Stimulated activated CD4-positive, alpha-beta T cell treated with anti-CD3 and anti-CD28 coated beads, Interleukin-2, amount 100 ng/mL, for 4 hours (primary cell): ENCODE results near the gene DISC1.
"Not testable (repeated sequence)": the region's sequence is repeated elsewhere in the genome, so short reads cannot be mapped to it uniquely, and the experiment has no call there.

Source experiments
- DNase-seq: peaks from one replicate; pipeline ENCODE4 v3.0.0-alpha.2; 2020; ENCODE audit warnings: low read depth

The DISC1 gene

DNA sequence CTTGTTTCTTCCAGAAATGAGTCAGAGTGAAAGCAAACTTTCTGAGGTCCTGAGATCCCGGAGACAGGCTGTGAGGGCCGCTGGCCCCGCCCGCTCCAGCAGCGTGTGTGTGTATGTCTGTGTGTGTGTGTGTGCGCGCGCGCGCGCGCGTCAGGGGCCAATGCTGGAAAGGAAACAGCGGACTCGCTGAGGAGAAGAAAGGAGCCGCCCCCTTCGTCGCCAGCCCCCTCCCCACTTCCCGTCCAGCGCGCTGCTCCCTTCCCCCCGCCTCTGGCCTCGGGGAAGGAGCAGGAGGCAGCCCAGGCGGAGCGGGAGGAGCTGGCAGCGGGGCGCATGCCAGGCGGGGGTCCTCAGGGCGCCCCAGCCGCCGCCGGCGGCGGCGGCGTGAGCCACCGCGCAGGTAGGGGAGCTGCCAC, at the start of gene DISC1:
TSS of gene DISC1 (plus strand) at position 256 of the 416 bp plus-strand sequence. CDS start at position 334, 78 bp downstream.
- DNase-seq, result peak; percentile 46

DNA sequence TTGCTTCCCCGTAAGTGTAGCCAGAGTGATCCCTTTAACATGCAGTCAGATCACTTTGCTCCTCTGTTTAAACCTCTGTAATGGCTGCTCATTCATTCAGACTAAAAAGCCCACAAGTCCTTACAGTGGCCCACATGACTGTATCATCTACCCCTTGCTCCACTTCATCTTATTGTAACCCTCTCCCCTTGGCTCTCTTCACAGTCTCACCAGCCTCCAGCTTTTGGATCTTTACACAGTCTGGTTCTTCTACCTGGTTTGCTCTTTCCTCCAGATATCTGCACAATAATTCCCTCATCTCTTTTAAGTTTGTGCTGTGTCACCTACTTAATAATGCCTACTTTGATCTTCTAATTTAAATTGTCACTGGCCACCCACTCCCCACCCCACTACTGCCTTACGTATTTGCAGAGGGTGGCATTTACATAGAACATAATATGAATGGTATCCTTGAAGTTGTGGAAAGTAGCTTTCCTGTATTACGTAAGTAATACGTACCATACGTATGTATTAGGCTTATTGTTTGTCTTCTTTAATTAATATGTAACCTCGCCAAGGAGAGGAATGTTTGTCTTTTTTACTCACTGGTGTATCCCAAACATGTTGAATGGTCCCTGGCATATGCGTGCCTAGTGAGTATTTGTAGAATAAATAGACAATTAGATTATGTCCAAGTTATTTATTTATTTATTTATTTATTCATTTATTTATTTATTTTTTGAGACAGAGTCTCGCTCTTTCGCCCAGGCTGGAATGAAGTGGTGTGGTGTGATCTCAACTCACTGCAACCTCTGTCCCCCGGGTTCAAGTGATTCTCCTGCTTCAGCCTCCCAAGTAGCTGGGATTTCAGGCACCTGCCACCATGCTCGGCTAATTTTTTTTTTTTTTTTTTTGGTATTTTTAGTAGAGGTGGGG, 49.5 kb upstream of the DISC1 start:
- no peak for DNase-seq

DNA sequence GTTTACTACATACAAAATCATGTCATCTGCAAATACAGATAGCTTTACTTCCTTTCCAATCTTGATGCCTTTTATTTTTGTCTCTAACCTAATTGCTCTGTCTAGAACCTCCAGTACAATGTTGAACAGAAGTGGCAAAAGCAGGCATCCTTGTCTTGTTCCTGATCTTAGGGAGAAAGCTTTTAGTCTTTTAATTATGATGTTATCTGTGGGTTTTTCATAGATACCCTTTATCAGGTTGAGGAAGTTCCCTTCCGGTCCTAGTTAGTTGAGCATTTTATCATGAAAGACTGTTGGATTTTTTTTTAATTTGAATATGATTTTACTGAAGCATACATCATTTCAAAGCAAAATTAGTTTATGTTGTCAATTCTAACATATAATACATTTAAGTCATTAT, 45.7 kb upstream of the DISC1 start:
- DNase-seq, result no peak

DNA sequence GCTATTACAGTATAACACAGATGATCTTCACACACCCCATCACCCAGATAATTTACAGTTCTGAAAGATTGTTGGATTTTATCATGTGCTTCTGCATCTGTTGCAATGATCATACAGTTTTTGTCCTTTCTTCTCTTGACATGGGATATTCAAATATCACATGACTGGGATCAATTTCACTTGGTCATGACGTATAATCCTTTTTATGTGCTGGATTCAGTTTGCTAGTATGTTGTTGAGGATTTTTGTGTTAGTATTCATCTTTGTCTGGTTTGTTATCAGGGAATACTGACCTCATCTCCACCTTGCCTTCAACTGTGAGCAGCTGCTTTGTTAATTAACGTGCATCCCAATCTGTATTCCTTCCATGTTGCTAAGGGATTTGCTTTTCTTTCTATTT, 44.7 kb upstream of the DISC1 start:
- DNase-seq, result no peak

DNA sequence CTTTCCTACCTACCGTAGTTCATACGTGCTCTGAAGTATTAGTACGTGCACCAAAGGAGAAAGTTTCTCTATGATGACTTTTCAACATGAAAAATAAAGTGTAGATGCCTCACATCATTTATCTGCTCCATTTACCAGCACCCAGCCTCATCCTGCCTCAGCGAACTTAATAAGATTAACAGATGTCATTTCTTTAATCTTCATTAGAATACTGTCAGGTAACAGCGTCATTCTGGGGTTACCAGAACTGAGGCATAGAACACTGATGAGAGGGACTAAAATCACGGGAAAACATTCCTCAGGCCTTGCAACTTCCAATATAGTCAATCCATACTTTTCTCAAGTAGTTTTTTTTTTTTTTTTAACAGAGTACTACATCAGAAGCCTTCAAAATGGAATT, 43.2 kb upstream of the DISC1 start:
- no peak for DNase-seq

DNA sequence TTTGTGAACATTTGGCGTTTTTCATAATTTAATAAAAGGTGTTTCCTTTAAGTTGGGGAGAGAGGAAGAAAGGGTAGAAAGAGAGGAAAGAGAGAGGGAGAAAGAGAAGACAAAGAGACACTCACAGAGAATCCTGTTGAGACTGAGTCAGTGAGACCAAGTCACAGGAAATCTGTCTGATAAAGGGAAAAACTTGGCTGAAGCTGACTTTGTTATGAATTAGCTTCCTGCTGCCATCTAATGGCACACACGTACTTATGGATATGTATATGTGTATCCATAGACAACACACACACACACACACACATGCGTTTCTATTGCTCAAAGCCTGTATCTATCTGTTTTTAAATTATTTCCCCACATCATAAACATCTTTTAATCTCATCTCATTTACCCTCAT, 42.5 kb upstream of the DISC1 start:
- DNase-seq, result no peak

DNA sequence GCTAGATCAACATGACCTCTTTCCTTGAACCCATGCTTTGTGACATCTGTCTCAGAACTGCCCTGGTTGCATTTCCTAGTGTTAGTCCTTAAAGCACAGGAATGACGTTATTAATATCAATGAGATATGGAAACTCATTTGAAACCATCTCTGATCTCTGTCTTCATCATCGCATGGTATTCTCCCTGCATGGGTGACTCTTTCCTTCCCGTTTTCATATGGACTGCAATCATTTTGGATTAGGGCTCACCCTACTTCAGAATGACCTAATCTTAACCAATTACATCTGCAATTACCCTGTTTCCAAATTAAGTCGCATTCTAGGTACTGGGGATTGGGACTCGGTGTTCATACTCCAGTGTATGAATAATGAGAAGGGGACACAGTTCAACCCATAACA, 41.7 kb upstream of the DISC1 start:
- no peak for DNase-seq

DNA sequence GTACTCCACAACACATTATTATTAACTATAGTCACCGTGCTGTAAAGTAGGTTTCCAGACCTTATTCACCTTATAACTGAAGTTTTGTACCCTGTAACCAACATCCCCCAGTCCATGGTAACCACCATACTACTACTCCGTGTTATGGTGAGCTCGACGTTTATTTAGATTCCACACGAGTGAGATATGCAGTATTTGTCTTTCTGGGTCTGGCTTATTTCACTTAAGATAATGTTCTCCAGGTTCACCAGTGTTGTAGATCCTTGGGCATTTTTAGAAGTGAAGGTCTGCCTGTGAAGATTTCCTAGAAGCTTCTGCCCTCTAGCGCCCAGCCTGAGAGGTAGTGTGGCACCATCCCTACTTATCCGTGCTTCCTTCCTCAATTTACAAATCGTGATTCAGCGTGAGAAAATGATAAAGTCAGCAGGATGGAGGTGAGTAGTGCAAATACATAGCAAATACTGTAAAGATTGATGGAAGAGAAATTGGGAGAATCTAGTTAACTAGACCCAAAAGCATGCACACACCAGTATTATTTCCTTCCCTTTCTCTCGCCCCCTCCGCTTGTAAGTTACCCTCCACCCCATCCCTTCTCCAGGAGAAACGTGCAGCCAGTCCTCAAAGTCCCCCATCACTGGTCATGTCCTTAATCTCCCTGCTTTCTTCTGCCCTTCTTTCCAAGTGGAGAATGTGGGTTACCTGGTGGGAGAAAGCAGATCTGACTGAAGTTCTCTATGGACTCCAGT, 36.0 kb upstream of the DISC1 start:
- DNase-seq, result no peak

DNA sequence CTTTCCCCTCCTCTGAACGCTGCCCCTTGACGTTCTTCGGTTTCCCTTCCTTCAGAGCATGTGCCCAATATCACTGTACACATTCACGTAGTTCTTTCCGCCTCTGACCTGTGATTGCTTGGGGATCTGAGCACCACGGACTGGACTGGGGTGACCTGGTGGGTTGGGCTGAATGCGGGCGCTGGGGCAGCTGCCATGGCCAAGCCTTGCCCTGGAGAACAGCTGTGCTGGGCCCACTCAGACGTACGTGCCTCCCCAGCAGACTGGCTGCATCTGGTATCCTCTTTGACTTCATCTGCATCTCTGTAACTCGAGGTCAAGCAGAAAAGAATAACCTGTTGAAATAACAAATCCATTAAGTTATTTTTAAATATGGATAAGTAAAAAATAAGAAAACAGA, 35.1 kb upstream of the DISC1 start:
- no peak for DNase-seq

DNA sequence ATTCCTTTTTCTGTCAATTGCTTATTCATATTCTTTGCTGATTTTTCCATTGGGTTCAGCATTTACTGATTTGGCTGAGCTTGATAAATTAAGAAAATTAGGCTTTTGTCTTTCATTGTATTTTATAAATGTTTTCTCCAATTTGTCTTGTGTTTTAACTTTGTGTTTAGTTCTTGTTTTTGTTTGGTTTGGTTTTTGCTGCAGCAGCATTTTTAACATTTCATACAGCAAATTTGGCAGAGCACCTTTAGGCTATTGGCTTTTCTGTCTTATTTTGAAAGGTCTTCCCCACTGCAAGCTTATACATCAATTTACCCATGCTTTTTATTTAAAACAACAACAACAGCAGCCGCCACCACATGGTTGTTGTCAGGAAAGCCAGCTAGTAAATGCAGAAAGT, 33.8 kb upstream of the DISC1 start:
- no peak for DNase-seq

DNA sequence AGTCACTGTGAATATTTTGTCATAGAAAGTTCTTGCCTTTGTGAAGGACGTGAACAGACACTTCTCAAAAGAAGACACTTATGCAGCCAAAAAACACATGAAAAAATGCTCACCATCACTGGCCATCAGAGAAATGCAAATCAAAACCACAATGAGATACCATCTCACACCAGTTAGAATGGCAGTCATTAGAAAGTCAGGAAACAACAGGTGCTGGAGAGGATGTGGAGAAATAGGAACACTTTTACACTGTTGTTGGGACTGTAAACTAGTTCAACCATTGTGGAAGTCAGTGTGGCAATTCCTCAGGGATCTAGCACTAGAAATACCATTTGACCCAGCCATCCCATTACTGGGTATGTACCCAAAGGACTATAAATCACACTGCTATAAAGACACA, 33.3 kb upstream of the DISC1 start:
- not testable (repeated sequence) for DNase-seq

DNA sequence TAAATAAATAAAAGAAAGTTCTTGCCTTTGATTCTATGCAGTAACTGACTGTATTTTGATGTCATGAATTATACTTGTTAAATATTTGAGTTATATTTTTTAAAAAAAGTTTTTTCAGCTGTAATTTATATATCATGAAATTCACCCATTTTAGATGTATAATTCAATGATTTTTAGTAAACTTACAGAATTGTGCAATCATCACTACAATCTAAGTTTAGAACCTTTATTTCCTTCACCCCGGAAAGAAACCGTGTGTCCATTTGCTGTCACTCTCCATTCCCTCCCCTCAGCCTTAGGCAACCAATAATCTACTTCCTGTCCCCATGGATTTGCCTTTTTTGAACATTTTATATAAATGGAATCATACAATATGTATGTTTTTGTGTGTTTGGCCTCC, 32.5 kb upstream of the DISC1 start:
- DNase-seq, result no peak

DNA sequence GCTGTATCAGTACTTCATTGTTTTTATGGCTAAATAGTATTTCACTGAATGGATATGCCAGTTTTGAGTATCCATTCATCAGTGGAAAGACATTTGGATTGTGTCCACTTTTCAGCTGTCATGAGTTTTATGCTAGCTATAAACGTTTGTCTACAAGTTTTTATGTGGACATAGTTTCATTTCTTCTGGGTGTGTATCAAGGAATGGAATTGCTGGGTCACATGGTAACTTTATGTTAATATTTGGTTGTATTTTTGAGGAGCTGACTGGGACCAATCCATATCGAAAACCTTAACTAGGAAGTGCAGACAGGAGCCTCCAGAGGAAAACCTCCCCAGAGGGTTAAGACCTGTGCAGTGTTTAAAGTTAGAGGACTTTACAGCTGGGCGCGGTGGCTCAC, 31.8 kb upstream of the DISC1 start:
- no peak for DNase-seq

DNA sequence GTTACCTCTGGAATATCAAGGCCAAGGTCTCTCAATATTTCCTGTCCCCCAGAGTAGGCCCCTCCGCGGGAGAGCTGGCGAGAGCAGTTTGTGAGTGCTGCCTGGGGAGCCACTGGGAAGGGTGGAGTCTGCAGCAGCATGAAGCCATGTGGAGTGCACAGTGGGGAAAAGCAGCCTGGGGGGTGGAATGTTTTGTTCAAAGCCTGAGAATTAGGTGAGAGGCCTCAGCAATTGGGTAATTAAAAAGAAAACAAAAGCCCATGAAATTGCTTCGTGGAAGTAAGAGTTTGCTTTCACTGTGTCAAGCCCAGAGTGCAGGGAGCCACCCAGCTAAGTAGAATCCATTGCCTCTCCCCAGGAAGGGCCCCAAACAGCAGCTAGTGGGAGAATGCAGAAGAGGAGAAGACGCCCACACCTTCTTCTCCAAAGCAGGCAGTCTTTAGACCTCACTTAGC, 30.2 kb upstream of the DISC1 start:
- DNase-seq, result no peak

DNA sequence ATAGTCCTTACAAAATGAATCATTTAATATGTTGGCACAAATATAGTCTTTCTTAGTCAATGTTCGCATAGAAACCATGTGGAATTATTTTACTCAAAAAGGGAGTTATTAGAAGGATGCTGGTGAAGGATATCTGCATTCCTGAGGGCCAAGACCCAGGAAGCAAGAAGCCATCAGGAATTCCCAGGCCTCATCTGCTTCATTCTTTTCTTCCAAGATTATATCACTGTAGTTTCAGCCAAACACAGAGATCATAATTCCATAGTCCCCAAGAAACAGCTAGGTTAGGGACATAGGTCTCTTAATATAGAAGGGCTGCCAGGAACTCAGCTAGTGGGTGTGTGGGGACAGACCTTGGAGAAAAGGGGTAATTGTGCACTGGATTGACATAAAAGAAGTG, 28.6 kb upstream of the DISC1 start:
- DNase-seq, result no peak

DNA sequence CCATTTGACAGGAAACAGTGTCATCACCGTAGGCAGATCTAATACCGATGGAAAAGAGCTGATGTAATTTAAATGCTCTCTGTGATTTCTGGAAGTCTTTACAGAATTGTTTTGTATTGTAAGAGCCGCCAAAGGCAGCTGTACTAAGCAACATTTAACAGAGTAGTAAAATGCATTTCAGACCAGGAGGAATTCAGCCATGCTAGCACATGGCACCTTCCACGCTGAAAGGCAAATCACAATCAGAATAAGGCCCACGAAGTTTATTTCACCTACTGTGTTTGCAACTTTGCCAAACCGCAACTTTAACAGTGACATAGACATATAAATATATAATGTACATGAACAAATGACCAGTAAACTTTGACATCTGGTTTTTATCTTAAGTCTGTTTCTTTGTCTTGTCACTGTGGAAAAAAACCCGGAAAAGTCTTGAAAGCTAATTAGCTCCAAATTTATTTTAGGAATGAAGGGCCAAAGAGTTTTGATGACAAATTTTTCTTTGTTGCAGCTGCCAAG, 26.1 kb upstream of the DISC1 start:
- no peak for DNase-seq

DNA sequence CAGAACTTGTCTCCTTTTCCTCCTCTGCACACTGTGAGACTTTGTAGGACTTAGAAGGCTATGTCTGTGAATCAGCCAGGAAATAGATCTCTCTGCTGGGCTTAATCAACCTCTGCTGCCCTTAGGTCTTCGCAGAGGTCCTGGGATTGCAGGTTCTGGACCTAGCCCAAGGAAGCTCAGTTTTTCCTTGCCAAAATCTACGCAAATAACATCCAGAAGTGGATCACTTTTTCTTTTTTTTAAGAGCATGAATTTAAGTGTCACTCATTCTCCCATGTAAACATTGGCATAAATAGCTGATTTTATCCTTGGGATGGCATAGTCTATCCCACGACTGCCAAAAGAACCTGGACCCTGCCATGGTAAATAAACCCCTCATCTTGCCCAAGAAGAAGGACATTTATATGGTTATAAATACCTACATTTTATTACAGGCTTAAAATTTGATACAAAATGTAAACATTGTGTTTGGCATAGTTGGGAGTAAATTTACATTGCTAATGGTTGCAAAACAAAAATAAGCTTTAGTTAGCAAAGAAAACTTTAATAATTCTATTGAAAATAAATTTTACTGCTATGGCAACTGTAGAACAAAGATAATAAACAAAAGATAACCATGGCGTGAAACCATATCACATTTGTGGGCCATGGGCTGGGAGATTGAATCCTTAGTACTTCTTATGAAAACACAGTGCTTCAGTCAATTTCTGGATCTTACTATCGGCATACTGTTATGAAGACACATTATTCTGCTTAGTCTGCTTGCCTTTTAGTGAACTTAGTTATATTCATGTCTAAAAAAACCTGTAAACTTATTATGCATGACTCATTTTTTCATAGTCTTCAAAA, 24.5 kb upstream of the DISC1 start:
- DNase-seq, result no peak

DNA sequence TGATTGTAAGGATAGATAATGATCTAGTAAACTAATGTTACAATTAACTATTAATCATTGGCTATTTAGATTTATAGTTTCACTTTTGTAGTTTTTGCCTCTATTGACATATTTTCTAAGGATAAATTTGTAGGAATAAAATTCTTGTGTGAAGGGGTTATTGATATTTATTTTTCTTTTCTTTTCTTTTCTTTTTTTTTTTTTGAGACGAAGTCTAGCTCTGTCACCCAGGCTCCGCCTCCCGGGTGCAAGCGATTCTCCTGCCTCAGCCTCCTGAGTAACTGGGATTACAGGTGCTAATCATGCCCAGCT, 24.0 kb upstream of the DISC1 start:
- no peak for DNase-seq

DNA sequence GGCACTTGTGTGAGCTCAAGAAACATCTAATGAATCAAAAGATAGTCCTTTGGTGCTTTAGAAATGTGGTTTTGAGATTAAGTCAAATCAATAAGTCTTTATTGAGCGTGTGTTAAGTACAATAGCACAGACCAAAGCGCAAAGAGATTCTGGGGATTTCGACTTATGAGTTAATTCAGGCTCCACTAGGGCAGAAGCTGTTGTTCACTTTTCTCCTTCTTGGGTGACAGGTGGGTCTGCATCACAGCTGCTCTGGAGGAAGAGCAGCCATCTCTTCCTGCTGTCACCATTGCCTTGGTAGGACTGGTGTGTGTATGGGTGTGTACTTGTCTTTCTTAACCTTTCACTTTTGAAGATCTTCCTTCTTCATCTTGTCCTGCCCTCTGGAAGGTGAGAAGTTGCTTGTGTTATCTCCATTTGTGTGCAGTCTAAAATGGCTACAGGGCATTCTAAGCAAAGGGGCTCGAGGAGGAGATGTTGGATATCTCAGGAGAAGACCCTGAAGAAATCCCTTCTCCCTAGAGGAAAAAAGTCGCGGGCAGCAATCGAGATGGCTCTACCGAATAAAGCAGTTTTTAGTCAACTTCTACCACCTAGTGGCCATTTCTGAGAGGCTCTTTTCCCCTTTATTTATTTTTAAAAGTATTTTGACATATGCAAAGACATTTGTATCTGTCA, 22.9 kb upstream of the DISC1 start:
- no peak for DNase-seq

DNA sequence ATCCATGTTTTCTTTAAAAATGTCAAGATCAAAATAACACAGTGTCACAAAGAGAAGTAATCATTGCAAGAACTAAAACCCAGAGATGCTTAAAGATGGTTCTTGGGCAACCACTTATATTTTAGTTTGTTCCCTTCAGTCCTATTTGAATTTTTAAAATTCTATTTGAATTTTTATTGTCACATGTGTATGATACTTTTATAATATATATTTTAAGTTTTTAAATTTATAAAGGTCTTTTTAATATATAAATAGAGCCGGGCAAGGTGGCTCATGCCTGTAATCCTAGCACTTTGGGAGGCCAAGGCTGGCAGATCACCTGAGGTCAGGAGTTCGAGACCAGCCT, 22.3 kb upstream of the DISC1 start:
- no peak for DNase-seq

DNA sequence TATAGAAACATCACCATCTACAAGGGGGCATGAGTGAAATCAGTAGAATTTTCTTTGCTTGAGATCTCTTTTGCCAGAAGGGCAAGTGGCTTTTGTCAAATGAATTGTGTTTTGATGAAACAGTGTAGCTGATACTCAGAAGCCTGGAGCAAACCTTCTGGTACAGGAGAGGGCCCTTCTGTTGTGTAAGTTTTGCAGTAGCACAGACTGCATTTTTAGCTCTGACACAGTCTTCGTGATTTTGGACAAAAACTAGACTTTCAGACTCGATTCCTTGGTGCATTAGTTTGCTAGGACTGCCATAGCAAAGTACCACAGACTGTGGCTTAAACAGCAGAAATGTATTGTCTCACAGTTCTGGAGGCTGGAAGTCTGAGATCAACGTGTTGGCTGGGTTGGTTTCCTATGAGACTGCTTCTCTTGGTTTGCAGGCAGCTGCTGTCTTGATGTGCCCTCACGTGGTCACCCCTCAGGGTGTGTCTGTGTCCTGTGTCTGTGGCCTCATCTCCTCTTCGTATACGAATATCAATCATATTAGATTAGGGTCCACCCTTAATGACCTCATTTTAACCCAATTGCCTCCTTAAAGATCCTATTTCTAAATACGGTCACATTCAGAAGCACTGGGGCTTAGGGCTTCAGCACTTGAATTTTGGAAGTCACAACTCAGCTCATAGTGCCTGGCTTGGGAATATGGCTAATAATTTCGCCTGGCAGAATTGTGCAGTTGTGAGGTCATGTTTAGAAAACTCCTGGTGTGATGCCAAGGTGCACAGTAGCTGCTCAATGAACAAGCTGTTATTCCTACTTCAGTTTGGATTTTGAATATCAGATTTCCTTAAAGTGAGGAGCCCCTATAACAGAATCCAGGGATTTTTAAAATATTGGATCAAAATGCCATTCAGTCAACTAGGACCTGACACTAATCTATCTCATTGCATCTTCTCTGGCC, 21.2 kb upstream of the DISC1 start:
- no peak for DNase-seq
